Lower leg skin (tissue), 3 donors: ENCODE data around the gene LCLAT1.

ENCODE experiments used
- POLR2A ChIP-seq, 2 donors: fragments of 450-650 bp; IDR thresholded peaks; one replicate each; pipeline ENCODE4 v1.6.1; 2016 to 2017; ENCODE audit warnings: antibody characterized with exemption in 2 of 2, mild to moderate bottlenecking in 1 of 2, moderate library complexity in 1 of 2
- TF ChIP-seq, protein P1 (sequence below), 3 donors: fragments of 450-650 bp; IDR thresholded peaks; one replicate each; pipeline ENCODE4 v1.5.1; 2016; ENCODE audit warnings: antibody characterized with exemption in 3 of 3, mild to moderate bottlenecking in 3 of 3, moderate library complexity in 2 of 3

GRCh38 chr2:30406853-30407252 is 40.2 kb upstream of the LCLAT1 start:
- TF ChIP-seq POLR2A (IDR thresholded peaks at IDR 0.05): no peak
- TF ChIP-seq, protein P1, sequence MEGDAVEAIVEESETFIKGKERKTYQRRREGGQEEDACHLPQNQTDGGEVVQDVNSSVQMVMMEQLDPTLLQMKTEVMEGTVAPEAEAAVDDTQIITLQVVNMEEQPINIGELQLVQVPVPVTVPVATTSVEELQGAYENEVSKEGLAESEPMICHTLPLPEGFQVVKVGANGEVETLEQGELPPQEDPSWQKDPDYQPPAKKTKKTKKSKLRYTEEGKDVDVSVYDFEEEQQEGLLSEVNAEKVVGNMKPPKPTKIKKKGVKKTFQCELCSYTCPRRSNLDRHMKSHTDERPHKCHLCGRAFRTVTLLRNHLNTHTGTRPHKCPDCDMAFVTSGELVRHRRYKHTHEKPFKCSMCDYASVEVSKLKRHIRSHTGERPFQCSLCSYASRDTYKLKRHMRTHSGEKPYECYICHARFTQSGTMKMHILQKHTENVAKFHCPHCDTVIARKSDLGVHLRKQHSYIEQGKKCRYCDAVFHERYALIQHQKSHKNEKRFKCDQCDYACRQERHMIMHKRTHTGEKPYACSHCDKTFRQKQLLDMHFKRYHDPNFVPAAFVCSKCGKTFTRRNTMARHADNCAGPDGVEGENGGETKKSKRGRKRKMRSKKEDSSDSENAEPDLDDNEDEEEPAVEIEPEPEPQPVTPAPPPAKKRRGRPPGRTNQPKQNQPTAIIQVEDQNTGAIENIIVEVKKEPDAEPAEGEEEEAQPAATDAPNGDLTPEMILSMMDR (IDR thresholded peaks at IDR 0.05): no peak
